CD14-positive monocyte (primary cell): ENCODE data around the gene SMAD6. TPM values are rescaled to one million over a fixed set of nuclear protein-coding genes. Genes with fewer than 3 reads are reported as not detected.
A peak's percentile ranks its signal among the peaks of the same experiment; 100 is the strongest.

ENCODE experiments used
- DNase-seq, 3 donors: peaks; one replicate each; pipeline ENCODE4 v3.0.0-alpha.2; 2011 to 2022
- H2AFZ ChIP-seq: 2 replicates; pipeline ENCODE4 v1.6.0; 2012; ENCODE audit warnings: mild to moderate bottlenecking, low read depth, low read length, inconsistent platforms; ENCODE audit not compliant: insufficient read depth, poor library complexity, severe bottlenecking
- H3K27ac ChIP-seq, 2 donors: 1 replicate in 1 of 2; 2 replicates in 1 of 2; pipeline ENCODE4 v1.5.1; 2012 to 2013; ENCODE audit warnings: low read length in 2 of 2, control low read depth in 1 of 2, inconsistent platforms in 1 of 2, low read depth in 1 of 2, mild to moderate bottlenecking in 1 of 2
- H3K27me3 ChIP-seq, 2 donors: one replicate each; pipeline versions ENCODE4 v1.6.0 to v1.6.1; 2011 to 2013; ENCODE audit warnings: low read length in 2 of 2; ENCODE audit not compliant: control insufficient read depth in 2 of 2, insufficient read depth in 2 of 2
- H3K36me3 ChIP-seq, 2 donors: replicated peaks in 1 of 2; 1 replicate in 1 of 2; 2 replicates in 1 of 2; pipeline versions ENCODE4 v1.5.1 to v1.6.1; 2012 to 2013; ENCODE audit warnings: low read length in 2 of 2, control low read depth in 1 of 2, inconsistent platforms in 1 of 2, mild to moderate bottlenecking in 1 of 2; ENCODE audit not compliant: insufficient read depth in 2 of 2, control insufficient read depth in 1 of 2
- H3K4me1 ChIP-seq, 2 donors: 1 replicate in 1 of 2; 2 replicates in 1 of 2; pipeline versions ENCODE4 v1.5.1 to v1.6.1; 2012 to 2013; ENCODE audit warnings: low read length in 2 of 2, control low read depth in 1 of 2, inconsistent platforms in 1 of 2, mild to moderate bottlenecking in 1 of 2, moderate library complexity in 1 of 2; ENCODE audit not compliant: insufficient read depth in 2 of 2, control insufficient read depth in 1 of 2
- H3K4me2 ChIP-seq: replicated peaks from 2 replicates; pipeline ENCODE3; 2012; ENCODE audit warnings: low read length, moderate library complexity, mild to moderate bottlenecking; ENCODE audit not compliant: poor library complexity, severe bottlenecking; ENCODE audit errors: extremely low read depth
- H3K4me3 ChIP-seq, 3 experiments: fragments of 200-600 bp in 1 of 3; sonication (generic) in 1 of 3; replicated peaks in 1 of 3; 1 replicate in 2 of 3; 2 replicates in 1 of 3; pipeline ENCODE4 v1.5.1; 2011 to 2013; ENCODE audit warnings: low read length in 3 of 3, mild to moderate bottlenecking in 3 of 3, control low read depth in 2 of 3, low read depth in 2 of 3, inconsistent platforms in 1 of 3, moderate library complexity in 1 of 3
- H3K79me2 ChIP-seq: 2 replicates; pipeline ENCODE4 v1.6.0; 2012; ENCODE audit warnings: mild to moderate bottlenecking, control low read depth, inconsistent platforms, low read length, moderate library complexity; ENCODE audit not compliant: insufficient read depth
- H3K9ac ChIP-seq: 2 replicates; pipeline ENCODE4 v1.6.0; 2017; ENCODE audit warnings: low read length, mild to moderate bottlenecking; ENCODE audit not compliant: insufficient read depth, poor library complexity, severe bottlenecking
- H3K9me3 ChIP-seq, 2 donors: replicated peaks in 1 of 2; 1 replicate in 1 of 2; 2 replicates in 1 of 2; pipeline versions ENCODE4 v1.5.1 to v1.6.1; 2012 to 2013; ENCODE audit warnings: low read length in 2 of 2, control low read depth in 1 of 2; ENCODE audit not compliant: control insufficient read depth in 1 of 2, insufficient read depth in 1 of 2
- H4K20me1 ChIP-seq: 2 replicates; pipeline ENCODE4 v1.6.0; 2012; ENCODE audit warnings: mild to moderate bottlenecking, low read length, control low read depth, moderate library complexity; ENCODE audit not compliant: insufficient read depth
- H3K27ac Mint-ChIP-seq, 7 donors: one replicate each; pipeline ENCODE4 v1.8.0; 2020; ENCODE audit warnings: mild to moderate bottlenecking in 7 of 7, mixed read lengths in 7 of 7, moderate library complexity in 6 of 7, inconsistent platforms in 2 of 7
- H3K27me3 Mint-ChIP-seq, 3 donors: one replicate each; pipeline ENCODE4 v1.8.0; 2021 to 2022; ENCODE audit warnings: low read depth in 3 of 3, mild to moderate bottlenecking in 3 of 3, mixed read lengths in 3 of 3, moderate library complexity in 3 of 3, inconsistent platforms in 1 of 3
- H3K36me3 Mint-ChIP-seq, 2 donors: one replicate each; pipeline ENCODE4 v1.8.0; 2020; ENCODE audit warnings: mixed read lengths in 2 of 2, inconsistent platforms in 1 of 2, mild to moderate bottlenecking in 1 of 2
- H3K4me1 Mint-ChIP-seq: one replicate; pipeline ENCODE4 v1.8.0; 2020; ENCODE audit warnings: mild to moderate bottlenecking, mixed read lengths
- H3K4me3 Mint-ChIP-seq, 2 donors: one replicate each; pipeline ENCODE4 v1.8.0; 2020; ENCODE audit warnings: mild to moderate bottlenecking in 2 of 2, mixed read lengths in 2 of 2, moderate library complexity in 1 of 2
- H3K9me3 Mint-ChIP-seq, 7 donors: one replicate each; pipeline ENCODE4 v1.8.0; 2020 to 2022; ENCODE audit warnings: mixed read lengths in 7 of 7, mild to moderate bottlenecking in 6 of 7, moderate library complexity in 6 of 7, inconsistent platforms in 2 of 7
- WGBS: methylation state at CpG from one replicate; pipeline ENCODE4 v1.1.5; 2013; ENCODE audit warnings: missing lambda C conversion rate; ENCODE audit not compliant: insufficient coverage; 5-methylcytosine and 5-hydroxymethylcytosine counted together
- intact Hi-C, 2 donors: fragments of 100-400 bp; cut with micrococcal nuclease; formaldehyde crosslinking; loops; one replicate each; pipeline versions ENCODE4 v1.15.0 to v1.15.1; 2023
- polyA plus RNA-seq, 3 donors: library from polyadenylated mRNA; depleted of rRNA in 1 of 3; unstranded in 2 of 3; stranded (reverse) in 1 of 3; fragments of 300-500 nt in 2 of 3; fragments of >200 nt in 1 of 3; fragmentation: Illumina TruSeq in 2 of 3; gene quantifications; 1 replicate in 2 of 3; 2 replicates in 1 of 3; pipeline ENCODE4 v1.2.3, GENCODE V29; 2012 to 2021
- TF ChIP-seq, protein P1 (sequence below): fragments of 200-600 bp; IDR thresholded peaks from one replicate; pipeline ENCODE4 v1.8.0; 2022; ENCODE audit warnings: antibody characterized with exemption, mild to moderate bottlenecking

Gene SMAD6
- polyA plus RNA-seq, 3 donors, result 0.31 TPM; not detected in 2

DNA sequence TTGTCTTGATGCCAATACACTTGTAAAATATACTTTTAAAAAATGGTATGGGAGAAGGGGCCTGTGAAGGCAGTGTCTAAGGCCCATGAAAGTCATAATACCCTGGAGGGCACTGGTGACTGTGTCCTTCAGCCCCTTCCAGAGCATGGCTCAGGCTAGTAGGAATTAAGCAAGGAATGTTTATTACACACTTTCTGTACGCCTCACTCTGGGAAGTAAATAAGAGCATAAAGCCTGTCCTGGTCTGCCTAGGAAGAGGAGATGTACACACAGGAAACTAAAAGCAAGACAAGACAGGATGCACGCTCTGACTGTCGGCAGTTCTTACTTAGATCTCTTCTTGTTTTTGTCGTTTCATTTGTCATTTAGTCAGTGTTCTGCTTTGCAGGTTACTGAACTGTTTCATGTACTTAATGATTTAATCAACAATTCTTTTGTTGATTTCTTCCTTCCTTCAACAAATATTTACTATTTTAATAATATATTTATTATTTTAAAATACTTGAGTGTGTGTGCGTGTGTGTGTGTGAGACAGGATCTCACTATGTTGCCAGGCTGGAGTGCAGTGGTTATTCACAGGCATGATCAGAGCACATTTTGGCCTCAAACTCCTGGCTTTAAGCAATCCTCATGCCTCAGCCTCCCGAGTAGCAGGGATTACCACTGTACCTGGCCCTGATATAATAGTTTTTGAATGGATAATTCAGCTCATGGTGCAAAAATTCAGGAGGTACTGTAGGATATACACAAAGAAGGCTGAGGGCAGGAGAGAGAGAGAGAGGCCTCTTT lies 9.0 kb upstream of the SMAD6 start:
- H3K79me2 ChIP-seq, result no peaks in the 10 kb centered on the region
- H2AFZ ChIP-seq, result no peak overlapping the region

DNA sequence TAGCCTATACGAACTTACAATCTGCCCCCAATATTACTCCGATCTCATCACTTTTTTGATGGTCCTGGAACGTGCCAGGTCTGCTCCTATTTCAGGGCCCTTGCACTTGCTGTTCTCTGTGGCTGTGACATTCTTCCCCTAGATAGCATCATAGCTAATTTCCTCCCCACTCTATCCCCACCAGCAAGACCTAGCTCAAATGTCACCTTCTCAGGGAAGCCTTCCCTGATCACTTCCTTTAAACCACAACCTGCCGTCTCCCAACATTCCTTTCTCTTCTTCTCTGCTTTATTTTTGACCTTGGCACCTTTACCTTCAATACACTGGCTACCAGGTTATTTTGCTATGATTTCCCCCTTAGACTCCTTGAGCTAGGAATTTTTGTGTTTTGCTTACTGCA lies 5.3 kb upstream of the SMAD6 start:
- Histone ChIP-seq H3K9ac (no peak overlapping the region), H3K4me3 (no peak overlapping the region), H3K79me2 (no peaks in the 10 kb centered on the region), H3K4me2 (no peak overlapping the region), H2AFZ (no peak overlapping the region), H3K27ac (no peak overlapping the region), H4K20me1 (no peaks in the 10 kb centered on the region), H3K27me3 (no peaks in the 10 kb centered on the region), H3K9me3 (no peaks in the 10 kb centered on the region), H3K4me1 (peaks cover 12 to 13% of the 10 kb centered on the region in 2 donors), H3K36me3 (no peaks in the 10 kb centered on the region)
- DNase-seq, result no peak
- Mint-ChIP-seq H3K36me3 (no peaks in the 10 kb centered on the region), H3K27ac (no peak overlapping the region), H3K4me1 (peaks cover 16% of the 10 kb centered on the region), H3K4me3 (no peak overlapping the region), H3K9me3 (no peaks in the 10 kb centered on the region), H3K27me3 (peaks cover 1 to 8% (median 4%) of the 10 kb centered on the region in 3 donors)
- intact Hi-C loops, result loop anchor here in 1 of 2 donors (5.0 kb wide), 1 partner anchor 94 kb away; no protein-coding TSS in a partner anchor
- WGBS, result 100% methylated on average over 4 of the region's 4 CpGs
- TF ChIP-seq, protein P1, sequence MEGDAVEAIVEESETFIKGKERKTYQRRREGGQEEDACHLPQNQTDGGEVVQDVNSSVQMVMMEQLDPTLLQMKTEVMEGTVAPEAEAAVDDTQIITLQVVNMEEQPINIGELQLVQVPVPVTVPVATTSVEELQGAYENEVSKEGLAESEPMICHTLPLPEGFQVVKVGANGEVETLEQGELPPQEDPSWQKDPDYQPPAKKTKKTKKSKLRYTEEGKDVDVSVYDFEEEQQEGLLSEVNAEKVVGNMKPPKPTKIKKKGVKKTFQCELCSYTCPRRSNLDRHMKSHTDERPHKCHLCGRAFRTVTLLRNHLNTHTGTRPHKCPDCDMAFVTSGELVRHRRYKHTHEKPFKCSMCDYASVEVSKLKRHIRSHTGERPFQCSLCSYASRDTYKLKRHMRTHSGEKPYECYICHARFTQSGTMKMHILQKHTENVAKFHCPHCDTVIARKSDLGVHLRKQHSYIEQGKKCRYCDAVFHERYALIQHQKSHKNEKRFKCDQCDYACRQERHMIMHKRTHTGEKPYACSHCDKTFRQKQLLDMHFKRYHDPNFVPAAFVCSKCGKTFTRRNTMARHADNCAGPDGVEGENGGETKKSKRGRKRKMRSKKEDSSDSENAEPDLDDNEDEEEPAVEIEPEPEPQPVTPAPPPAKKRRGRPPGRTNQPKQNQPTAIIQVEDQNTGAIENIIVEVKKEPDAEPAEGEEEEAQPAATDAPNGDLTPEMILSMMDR, result no peak

More for the DNA sequence above, 9.0 kb upstream of the SMAD6 start:
- no CpG with 5 or more reads among the region's 6 CpGs for WGBS
- DNase-seq, result no peak
- no peaks in the 10 kb centered on the region for H3K27me3 ChIP-seq
- TF ChIP-seq, protein P1, result no peak
- H3K9me3 Mint-ChIP-seq, result peaks cover 0 to 5% (median 0%) of the 10 kb centered on the region in 7 donors
- peaks cover 8% of the 10 kb centered on the region for H3K4me1 Mint-ChIP-seq
- intact Hi-C loops, result no loop called here
- H3K4me1 ChIP-seq, result peaks cover 0 to 2% of the 10 kb centered on the region in 2 donors
- H3K36me3 ChIP-seq, result no peaks in the 10 kb centered on the region
- H3K9ac ChIP-seq, result no peak overlapping the region
- no peak overlapping the region for H3K4me2 ChIP-seq
- H3K36me3 Mint-ChIP-seq, result no peaks in the 10 kb centered on the region
- H3K4me3 Mint-ChIP-seq, result no peak overlapping the region
- peak overlapping the region in 1 of 7 donors; percentile 6 for H3K27ac Mint-ChIP-seq
- no peak overlapping the region for H3K4me3 ChIP-seq
- H3K27ac ChIP-seq, result no peak overlapping the region
- H4K20me1 ChIP-seq, result no peaks in the 10 kb centered on the region
- H3K27me3 Mint-ChIP-seq, result peaks cover 1 to 4% (median 4%) of the 10 kb centered on the region in 3 donors
- H3K9me3 ChIP-seq, result no peaks in the 10 kb centered on the region
